ENCODE data around the gene GABRR2. TPM values are rescaled to one million over a fixed set of nuclear protein-coding genes. Genes with fewer than 3 reads are reported as not detected.
A peak's percentile ranks its signal among the peaks of the same experiment; 100 is the strongest.

GABRR2 gene
- under 1 TPM; 0.08 to 0.12 TPM for polyA plus RNA-seq

DNA sequence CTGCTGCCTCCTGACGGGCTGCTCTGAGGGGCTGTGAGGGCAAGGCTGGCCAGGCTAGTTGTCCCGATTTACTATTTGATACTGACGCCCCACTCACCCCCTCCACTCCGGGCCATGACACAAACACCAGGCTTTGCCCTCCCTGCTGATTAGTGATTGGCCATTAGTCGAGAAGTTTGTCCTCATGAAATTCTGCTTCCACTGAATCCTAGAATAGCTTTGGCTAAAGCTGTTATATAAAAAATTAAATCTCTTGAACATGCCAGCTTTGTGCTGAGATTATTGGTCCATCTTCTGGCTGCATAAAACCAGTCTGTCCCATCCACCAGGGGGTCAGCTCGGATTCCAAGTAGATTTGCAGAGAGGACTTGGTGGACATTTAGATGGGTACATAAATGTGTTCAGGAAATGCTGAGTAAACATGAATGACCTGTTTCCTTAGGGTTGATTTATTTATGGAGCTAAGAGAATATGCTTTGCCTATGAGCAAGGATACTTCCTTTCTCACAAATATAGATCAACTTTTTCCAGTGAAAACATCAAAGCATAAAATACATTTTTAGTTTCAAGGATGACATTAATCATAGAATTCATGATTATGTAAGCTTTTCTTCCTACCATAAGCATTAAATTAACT, at the start of gene GABRR2:
TSS of gene GABRR2 (minus strand) at position 51 of the 637 bp plus-strand sequence. CDS start 134 bp downstream, outside the sequence.
- no peak within 1 kb of the TSS for H3K4me3 ChIP-seq (ENCODE audit: low read depth in 1 of 2, low read length in 2 of 2)
- H3K27me3 ChIP-seq (ENCODE audit: control insufficient read depth in 1 of 2, insufficient read depth in 2 of 2, low read length in 2 of 2) = no peaks in the 10 kb centered on the region
- 89 to 91% methylated on average over 6 of the region's 6 CpGs for WGBS, 2 donors
- H3K4me1 ChIP-seq (ENCODE audit: control insufficient read depth in 2 of 2, insufficient read depth in 2 of 2, low read length in 1 of 2) = peaks cover 4 to 8% of the 10 kb centered on the region in 2 donors
- no peaks in the 10 kb centered on the region for H3K9me3 ChIP-seq (ENCODE audit: control insufficient read depth in 2 of 2, insufficient read depth in 1 of 2, low read depth in 1 of 2, low read length in 1 of 2)
- no peak within 1 kb of the TSS for H3K27ac ChIP-seq (ENCODE audit: low read depth in 2 of 2, low read length in 1 of 2)
- peaks cover 0 to 3% of the 10 kb centered on the region in 2 donors for H3K36me3 ChIP-seq (ENCODE audit: control insufficient read depth in 2 of 2, insufficient read depth in 2 of 2, low read length in 1 of 2)

DNA sequence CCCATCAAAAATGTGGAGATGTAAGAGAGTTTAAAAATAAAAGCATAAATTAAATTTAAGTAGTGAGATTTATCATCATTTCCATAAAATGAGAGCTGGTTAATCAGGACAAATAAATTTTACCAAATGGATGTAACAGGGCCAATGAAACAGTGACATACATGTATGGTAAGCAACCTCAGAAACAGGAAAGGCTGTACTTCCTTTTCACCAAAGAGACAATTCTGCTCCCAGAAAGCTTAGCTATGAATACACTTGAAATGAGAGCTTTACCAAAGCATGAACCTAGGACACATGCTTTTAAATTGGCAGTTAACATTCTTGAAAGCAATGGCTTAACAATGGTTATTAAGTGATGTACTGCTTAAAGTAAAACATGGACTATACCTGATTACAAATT, 49.5 kb upstream of the GABRR2 start:
- no peaks in the 10 kb centered on the region for H3K36me3 ChIP-seq (ENCODE audit: control insufficient read depth in 2 of 2, insufficient read depth in 2 of 2, low read length in 1 of 2)
- no peak overlapping the region for H3K4me3 ChIP-seq (ENCODE audit: low read depth in 1 of 2, low read length in 2 of 2)
- H3K27me3 ChIP-seq (ENCODE audit: control insufficient read depth in 1 of 2, insufficient read depth in 2 of 2, low read length in 2 of 2) = no peaks in the 10 kb centered on the region
- H3K9me3 ChIP-seq (ENCODE audit: control insufficient read depth in 2 of 2, insufficient read depth in 1 of 2, low read depth in 1 of 2, low read length in 1 of 2) = no peaks in the 10 kb centered on the region
- no peaks in the 10 kb centered on the region for H3K4me1 ChIP-seq (ENCODE audit: control insufficient read depth in 2 of 2, insufficient read depth in 2 of 2, low read length in 1 of 2)
- H3K27ac ChIP-seq (ENCODE audit: low read depth in 2 of 2, low read length in 1 of 2) = no peak overlapping the region

DNA sequence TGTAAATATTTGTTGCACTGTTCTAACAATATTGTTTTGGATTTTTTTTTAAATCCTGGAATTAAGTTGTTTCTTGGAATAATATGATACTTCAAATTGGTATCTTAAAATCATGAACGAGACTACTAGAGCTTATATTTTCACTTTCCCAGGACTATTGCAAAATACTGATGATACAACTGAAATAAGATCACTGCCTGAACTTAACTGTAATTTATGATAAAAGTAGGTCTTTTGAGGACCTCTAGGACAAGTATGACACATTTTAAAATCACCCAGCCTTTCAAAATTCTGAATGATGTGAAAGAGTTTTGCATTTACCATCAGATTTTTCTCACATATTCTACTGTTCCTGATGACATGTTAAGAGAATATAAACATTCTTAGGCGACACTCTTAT, 46.1 kb upstream of the GABRR2 start:
- H3K4me1 ChIP-seq (ENCODE audit: control insufficient read depth in 2 of 2, insufficient read depth in 2 of 2, low read length in 1 of 2) = no peaks in the 10 kb centered on the region
- H3K9me3 ChIP-seq (ENCODE audit: control insufficient read depth in 2 of 2, insufficient read depth in 1 of 2, low read depth in 1 of 2, low read length in 1 of 2) = no peaks in the 10 kb centered on the region
- no peaks in the 10 kb centered on the region for H3K27me3 ChIP-seq (ENCODE audit: control insufficient read depth in 1 of 2, insufficient read depth in 2 of 2, low read length in 2 of 2)
- H3K4me3 ChIP-seq (ENCODE audit: low read depth in 1 of 2, low read length in 2 of 2) = no peak overlapping the region
- no peak overlapping the region for H3K27ac ChIP-seq (ENCODE audit: low read depth in 2 of 2, low read length in 1 of 2)
- 78 to 82% methylated on average over 2 of the region's 2 CpGs for WGBS, 2 donors
- no peaks in the 10 kb centered on the region for H3K36me3 ChIP-seq (ENCODE audit: control insufficient read depth in 2 of 2, insufficient read depth in 2 of 2, low read length in 1 of 2)

DNA sequence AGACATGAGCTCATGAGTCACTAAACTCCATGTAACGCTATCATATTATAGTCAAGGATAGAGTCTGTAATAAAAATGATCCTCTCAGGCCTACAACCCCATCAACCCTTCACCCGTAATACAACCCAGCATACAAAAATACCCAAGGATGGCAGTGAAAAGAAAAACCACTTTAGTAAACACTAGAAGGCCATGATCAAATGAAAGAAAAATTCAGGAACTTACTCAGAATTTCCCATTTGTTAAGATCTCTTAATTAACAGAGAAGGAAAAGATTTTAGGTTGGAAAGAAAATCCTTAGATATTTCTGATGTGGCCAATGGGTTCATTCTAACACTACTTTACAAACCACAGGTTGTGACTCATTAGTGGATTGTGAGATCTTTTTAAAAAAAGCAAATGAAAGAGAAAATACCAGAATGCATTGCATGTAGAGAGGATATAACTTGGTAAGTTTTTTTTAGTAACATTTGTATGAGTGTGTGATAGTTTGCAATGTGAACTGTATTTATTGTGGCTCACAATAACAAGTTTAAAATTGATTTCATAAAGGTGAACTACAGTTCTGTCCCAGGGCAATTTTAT, 45.4 kb upstream of the GABRR2 start:
- Histone ChIP-seq H3K27ac (ENCODE audit: low read depth in 2 of 2, low read length in 1 of 2) (no peak overlapping the region), H3K4me3 (ENCODE audit: low read depth in 1 of 2, low read length in 2 of 2) (no peak overlapping the region), H3K27me3 (ENCODE audit: control insufficient read depth in 1 of 2, insufficient read depth in 2 of 2, low read length in 2 of 2) (no peaks in the 10 kb centered on the region), H3K36me3 (ENCODE audit: control insufficient read depth in 2 of 2, insufficient read depth in 2 of 2, low read length in 1 of 2) (no peaks in the 10 kb centered on the region), H3K9me3 (ENCODE audit: control insufficient read depth in 2 of 2, insufficient read depth in 1 of 2, low read depth in 1 of 2, low read length in 1 of 2) (no peaks in the 10 kb centered on the region), H3K4me1 (ENCODE audit: control insufficient read depth in 2 of 2, insufficient read depth in 2 of 2, low read length in 1 of 2) (no peaks in the 10 kb centered on the region)
- WGBS, 2 donors = 93 to 95% methylated on average over 2 of the region's 2 CpGs

DNA sequence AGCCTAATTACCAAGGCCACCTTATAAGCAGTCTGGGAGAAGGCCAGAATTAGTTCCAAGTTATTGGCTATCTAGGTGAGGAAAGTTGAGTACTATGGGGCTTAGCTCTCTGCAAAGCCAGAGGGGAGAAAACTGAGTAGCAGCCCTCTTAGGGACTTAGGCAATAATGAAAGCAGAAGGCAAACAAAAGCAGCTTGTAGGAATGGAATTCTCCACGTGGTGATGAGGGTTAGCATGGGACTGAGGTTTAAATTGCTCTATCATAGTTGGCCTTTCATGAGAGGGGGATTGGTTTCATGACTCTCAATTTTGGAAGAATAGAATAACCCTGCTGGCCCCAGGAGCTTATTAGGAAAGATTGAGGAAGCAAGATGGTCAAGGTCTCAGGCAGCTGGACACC, 44.5 kb upstream of the GABRR2 start:
- Histone ChIP-seq H3K4me3 (ENCODE audit: low read depth in 1 of 2, low read length in 2 of 2) (no peak overlapping the region), H3K36me3 (ENCODE audit: control insufficient read depth in 2 of 2, insufficient read depth in 2 of 2, low read length in 1 of 2) (no peaks in the 10 kb centered on the region), H3K27me3 (ENCODE audit: control insufficient read depth in 1 of 2, insufficient read depth in 2 of 2, low read length in 2 of 2) (no peaks in the 10 kb centered on the region), H3K9me3 (ENCODE audit: control insufficient read depth in 2 of 2, insufficient read depth in 1 of 2, low read depth in 1 of 2, low read length in 1 of 2) (no peaks in the 10 kb centered on the region), H3K27ac (ENCODE audit: low read depth in 2 of 2, low read length in 1 of 2) (no peak overlapping the region), H3K4me1 (ENCODE audit: control insufficient read depth in 2 of 2, insufficient read depth in 2 of 2, low read length in 1 of 2) (no peaks in the 10 kb centered on the region)
- 15 to 23% methylated on average over 1 of the region's 1 CpG for whole genome bisulfite sequencing, 2 donors

DNA sequence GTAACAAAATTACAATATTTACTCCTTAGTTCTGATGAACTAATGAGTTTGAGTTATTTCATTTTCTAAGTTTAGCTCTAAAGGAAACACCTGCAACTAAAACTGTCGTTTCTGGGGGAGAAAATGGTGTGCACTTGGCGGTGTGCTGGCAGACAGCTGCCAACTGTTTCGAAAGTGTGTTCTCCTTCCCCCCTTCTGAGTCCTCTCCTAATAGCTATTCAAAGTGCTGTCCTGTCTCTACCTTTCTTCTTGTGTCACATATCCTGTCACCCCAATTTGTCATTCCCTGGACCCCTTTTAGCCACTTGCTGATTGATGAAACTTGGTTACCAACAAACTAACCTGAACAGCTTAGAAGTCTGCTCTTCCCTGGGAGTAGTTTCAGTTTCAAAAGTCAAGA, 42.3 kb upstream of the GABRR2 start:
- WGBS, 2 donors = 41 to 49% methylated on average over 3 of the region's 3 CpGs
- H3K27me3 ChIP-seq (ENCODE audit: control insufficient read depth in 1 of 2, insufficient read depth in 2 of 2, low read length in 2 of 2) = no peaks in the 10 kb centered on the region
- no peaks in the 10 kb centered on the region for H3K36me3 ChIP-seq (ENCODE audit: control insufficient read depth in 2 of 2, insufficient read depth in 2 of 2, low read length in 1 of 2)
- H3K4me3 ChIP-seq (ENCODE audit: low read depth in 1 of 2, low read length in 2 of 2) = peak overlapping the region in 1 of 2 donors; percentile 18
- H3K4me1 ChIP-seq (ENCODE audit: control insufficient read depth in 2 of 2, insufficient read depth in 2 of 2, low read length in 1 of 2) = no peaks in the 10 kb centered on the region
- no peaks in the 10 kb centered on the region for H3K9me3 ChIP-seq (ENCODE audit: control insufficient read depth in 2 of 2, insufficient read depth in 1 of 2, low read depth in 1 of 2, low read length in 1 of 2)
- no peak overlapping the region for H3K27ac ChIP-seq (ENCODE audit: low read depth in 2 of 2, low read length in 1 of 2)

DNA sequence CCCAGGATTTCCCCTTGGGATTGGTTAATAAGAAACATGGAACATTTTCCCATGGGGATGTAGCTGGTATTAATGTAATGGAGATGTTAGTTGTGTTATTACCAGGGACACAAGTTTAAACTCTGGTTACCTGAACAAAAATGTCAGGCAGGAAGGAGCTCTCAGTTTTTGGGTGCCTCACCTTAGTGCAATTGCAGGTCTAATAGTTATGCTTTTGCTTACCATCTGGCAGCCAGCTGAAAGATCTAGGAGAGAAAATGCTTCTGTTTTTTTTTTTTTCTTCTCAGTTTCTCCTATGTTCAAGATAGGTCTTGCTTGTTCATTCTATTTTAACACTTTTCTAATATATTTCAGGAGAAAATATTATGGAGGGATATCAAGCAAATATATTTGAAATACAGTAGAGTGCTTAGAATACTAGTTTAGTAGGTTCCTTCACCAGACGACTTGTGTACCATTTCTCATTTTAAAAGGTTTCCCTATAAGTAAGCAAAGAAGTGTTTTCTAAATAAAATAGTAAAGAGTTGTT, 41.6 kb upstream of the GABRR2 start:
- 48 to 56% methylated on average over 1 of the region's 1 CpG for WGBS, 2 donors
- Histone ChIP-seq H3K27ac (ENCODE audit: low read depth in 2 of 2, low read length in 1 of 2) (no peak overlapping the region), H3K36me3 (ENCODE audit: control insufficient read depth in 2 of 2, insufficient read depth in 2 of 2, low read length in 1 of 2) (no peaks in the 10 kb centered on the region), H3K4me3 (ENCODE audit: low read depth in 1 of 2, low read length in 2 of 2) (no peak overlapping the region), H3K9me3 (ENCODE audit: control insufficient read depth in 2 of 2, insufficient read depth in 1 of 2, low read depth in 1 of 2, low read length in 1 of 2) (no peaks in the 10 kb centered on the region), H3K27me3 (ENCODE audit: control insufficient read depth in 1 of 2, insufficient read depth in 2 of 2, low read length in 2 of 2) (no peaks in the 10 kb centered on the region), H3K4me1 (ENCODE audit: control insufficient read depth in 2 of 2, insufficient read depth in 2 of 2, low read length in 1 of 2) (no peaks in the 10 kb centered on the region)

DNA sequence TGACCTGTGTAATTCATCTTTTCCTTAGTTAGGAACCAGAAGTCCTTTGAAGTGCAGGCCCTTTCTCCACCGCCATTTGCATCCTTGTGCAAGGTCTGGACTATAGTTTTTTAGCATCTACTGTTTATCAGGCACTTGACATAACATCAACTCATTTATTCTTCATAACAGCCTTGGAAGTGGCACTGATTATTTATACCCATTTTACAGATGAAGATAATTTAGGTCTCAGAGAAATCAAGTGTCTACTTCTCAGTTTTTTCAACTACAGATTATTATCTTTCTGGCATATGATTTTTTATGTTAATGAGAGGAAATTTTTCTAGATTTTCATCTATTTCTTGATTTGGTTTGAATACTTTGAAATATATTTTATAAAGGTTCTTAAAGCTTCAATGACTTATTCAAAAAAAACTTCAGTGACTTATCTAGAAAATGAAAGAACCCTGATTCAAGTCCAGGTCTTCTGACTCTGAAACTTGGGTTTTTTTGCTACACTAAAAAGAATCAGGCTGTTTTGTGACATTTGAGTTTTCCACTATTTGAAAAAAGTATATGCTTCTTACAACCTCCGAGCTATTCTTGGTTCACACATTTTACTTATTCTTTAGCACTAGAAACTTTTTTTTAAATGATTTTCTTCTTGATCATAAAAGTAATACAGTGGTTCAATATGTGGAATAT, 40.6 kb upstream of the GABRR2 start:
- H3K27me3 ChIP-seq (ENCODE audit: control insufficient read depth in 1 of 2, insufficient read depth in 2 of 2, low read length in 2 of 2) = no peaks in the 10 kb centered on the region
- no peak overlapping the region for H3K27ac ChIP-seq (ENCODE audit: low read depth in 2 of 2, low read length in 1 of 2)
- no peaks in the 10 kb centered on the region for H3K9me3 ChIP-seq (ENCODE audit: control insufficient read depth in 2 of 2, insufficient read depth in 1 of 2, low read depth in 1 of 2, low read length in 1 of 2)
- H3K36me3 ChIP-seq (ENCODE audit: control insufficient read depth in 2 of 2, insufficient read depth in 2 of 2, low read length in 1 of 2) = no peaks in the 10 kb centered on the region
- H3K4me3 ChIP-seq (ENCODE audit: low read depth in 1 of 2, low read length in 2 of 2) = no peak overlapping the region
- H3K4me1 ChIP-seq (ENCODE audit: control insufficient read depth in 2 of 2, insufficient read depth in 2 of 2, low read length in 1 of 2) = peaks cover 0 to 3% of the 10 kb centered on the region in 2 donors
- 92 to 95% methylated on average over 2 of the region's 2 CpGs for WGBS, 2 donors

DNA sequence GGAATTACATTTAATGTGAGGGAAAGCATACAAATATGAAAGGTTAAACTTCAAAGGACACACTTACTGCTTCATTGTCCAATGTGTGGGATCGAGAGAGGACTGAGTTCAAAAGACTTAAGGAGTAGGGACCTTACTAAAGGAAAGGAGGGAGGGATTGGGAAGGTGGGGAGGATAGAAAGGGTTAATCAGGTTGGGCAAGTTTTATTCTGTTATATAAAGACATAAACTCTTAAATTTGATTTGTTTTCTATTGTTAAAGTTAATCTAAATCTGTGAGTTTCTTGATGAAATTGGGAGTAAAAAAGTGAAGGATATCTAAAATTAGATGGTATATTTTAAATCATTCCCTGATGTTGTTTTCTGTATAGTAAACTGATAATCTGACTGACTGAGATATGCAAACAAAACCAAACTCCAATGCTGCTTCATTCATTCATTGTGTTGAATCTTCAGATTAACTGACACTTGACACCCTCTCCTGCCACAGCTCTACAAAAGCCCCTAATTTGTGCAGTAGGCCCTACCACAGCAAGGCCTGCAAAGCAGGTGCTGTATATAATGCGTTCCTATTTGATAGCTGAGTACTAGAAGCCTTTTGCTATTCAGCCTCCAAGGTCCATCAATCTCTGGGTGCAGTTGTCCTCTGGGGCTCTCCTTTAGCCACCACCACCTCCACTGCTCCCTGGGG, 38.7 kb upstream of the GABRR2 start:
- Histone ChIP-seq H3K36me3 (ENCODE audit: control insufficient read depth in 2 of 2, insufficient read depth in 2 of 2, low read length in 1 of 2) (no peaks in the 10 kb centered on the region), H3K27ac (ENCODE audit: low read depth in 2 of 2, low read length in 1 of 2) (no peak overlapping the region), H3K27me3 (ENCODE audit: control insufficient read depth in 1 of 2, insufficient read depth in 2 of 2, low read length in 2 of 2) (no peaks in the 10 kb centered on the region), H3K4me3 (ENCODE audit: low read depth in 1 of 2, low read length in 2 of 2) (no peak overlapping the region), H3K9me3 (ENCODE audit: control insufficient read depth in 2 of 2, insufficient read depth in 1 of 2, low read depth in 1 of 2, low read length in 1 of 2) (no peaks in the 10 kb centered on the region), H3K4me1 (ENCODE audit: control insufficient read depth in 2 of 2, insufficient read depth in 2 of 2, low read length in 1 of 2) (peaks cover 0 to 8% of the 10 kb centered on the region in 2 donors)
- WGBS, 2 donors = 81 to 87% methylated on average over 2 of the region's 2 CpGs
